Activated CD4-positive, alpha-beta T cell treated with anti-CD3 and anti-CD28 coated beads, Interleukin-2, Interleukin-4, amounts not matched to agents 100 ng/mL and 50 ng/mL, durations not matched to agents 16 hours and 8 hours (primary cell): ENCODE results near the gene PDZD4.

Experiments
- DNase-seq: peaks from one replicate; pipeline ENCODE4 v3.0.0-alpha.2; 2020; ENCODE audit warnings: low spot score

Gene PDZD4

GRCh38 chrX:153813161-153813560 lies 17.2 kb downstream of the PDZD4 start:
- DNase-seq: no peak

DNA sequence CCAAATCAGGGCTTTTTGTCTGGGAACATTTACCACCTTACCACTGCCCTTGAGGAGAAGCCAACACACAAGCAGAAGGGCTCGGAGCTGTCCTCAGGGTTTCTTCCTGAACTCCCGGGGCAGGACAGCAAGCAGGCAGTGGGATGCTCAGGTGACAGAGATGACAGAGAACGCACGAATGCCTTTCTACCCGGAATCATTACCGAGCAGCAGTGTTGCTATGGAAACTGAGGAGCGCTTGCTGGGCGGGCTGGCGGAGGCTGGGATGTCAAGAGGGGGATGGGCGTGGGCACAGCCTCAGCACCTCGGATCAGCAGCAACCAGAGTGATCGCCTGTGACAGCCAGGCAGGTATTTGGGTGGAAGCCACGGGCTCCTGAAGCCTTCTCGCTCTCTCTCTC lies 18.1 kb downstream of the PDZD4 start:
- no peak for DNase-seq

DNA sequence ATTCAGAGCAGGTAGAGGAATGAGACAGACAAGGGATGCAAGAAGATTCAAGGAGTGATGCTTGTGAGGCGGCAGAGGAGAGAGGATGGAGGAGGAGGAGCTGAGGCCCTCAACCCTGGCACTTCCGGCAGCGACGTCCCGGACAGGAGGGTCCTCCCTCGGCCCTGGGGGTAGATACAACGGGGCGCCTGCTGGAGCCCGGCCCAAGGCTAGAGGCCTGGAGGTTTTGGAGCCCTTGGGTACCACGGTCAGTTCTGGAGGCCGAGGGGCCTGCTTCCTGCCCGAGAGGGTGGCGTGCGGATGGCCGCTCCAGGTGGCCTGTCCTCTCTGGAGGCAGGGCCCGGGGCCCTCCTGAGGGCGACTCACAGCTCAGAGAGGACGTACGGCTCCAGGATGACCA lies 22.4 kb downstream of the PDZD4 start:
- no peak for DNase-seq

DNA sequence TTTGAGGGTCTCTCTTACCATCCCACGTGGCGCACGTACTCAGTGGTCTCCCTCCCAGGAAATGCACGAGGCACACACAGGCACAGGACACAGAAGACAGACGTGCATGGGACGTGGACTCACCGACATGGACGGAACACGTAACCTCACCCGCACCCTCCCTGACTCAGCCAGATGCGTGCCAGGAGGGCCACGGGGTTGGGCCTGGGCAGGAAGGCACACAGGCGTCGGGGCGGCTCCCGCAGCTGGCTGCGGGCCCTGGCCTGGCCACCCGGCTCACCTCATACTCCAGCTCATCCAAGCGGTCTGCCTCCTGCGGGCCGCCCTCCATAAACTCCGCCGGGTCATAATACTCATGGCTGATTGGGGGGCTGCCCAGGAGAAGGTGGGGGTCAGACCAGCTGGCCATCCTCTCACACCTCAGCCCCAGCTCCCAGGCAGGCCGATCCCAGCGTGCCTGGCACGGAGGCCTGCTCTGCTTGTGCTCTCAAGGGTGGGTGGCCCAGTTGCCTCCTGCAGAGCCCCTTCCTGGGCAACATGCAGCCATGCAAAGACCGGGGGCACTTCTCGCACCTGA lies 23.3 kb downstream of the PDZD4 start:
- no peak for DNase-seq

- DNase-seq: no peak
Observed at GRCh38 chrX:153805436-153805835, 24.9 kb downstream of the PDZD4 start.

- DNase-seq: no peak
Observed at GRCh38 chrX:153804621-153805020, 25.7 kb downstream of the PDZD4 start.

- no peak for DNase-seq
Observed at GRCh38 chrX:153804100-153804595, 26.2 kb downstream of the PDZD4 start.

- no peak for DNase-seq
Observed at GRCh38 chrX:153803211-153804099, 26.9 kb downstream of the PDZD4 start.

- DNase-seq: no peak
Observed at GRCh38 chrX:153802513-153803045, 27.8 kb downstream of the PDZD4 start.

DNA sequence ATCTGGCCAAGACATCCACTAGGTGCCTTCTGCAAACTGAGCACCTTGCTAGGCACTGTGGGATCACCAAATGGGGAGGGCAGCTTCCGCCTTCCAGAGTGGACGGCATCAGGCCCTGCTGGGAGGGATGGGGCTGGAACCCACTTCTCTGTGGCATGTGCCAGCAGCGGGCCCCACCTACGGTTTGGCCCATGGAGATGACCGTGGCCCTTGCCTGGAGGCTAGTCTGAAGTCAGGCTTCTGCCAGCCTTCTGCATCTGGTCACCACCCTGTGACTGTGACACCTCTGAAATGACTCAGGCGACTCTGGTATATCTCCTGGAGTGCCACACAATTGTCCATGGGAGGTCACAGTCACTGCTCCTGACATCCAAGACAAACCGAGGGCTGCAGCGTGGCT lies 28.7 kb downstream of the PDZD4 start:
- DNase-seq: no peak

DNA sequence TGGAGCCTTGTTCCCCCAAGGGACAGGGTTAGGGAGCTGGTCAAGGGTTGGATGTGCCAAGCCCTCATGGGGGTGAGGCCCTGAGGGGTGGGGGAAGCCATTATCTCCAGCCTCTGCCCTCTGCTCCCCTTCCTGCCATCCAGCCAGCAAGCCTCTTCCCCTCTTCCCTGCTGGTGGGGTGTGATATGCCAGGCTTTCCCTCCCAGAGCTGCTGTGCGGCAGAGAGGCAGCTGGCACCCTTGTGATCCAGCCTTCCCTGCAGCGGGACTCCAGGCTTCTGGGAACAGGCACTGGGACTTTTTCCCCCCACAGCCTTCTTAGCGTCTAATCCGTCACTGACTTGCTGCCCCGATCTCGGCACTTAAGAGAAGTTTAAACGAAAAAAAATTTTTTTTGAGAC lies 29.6 kb downstream of the PDZD4 start:
- DNase-seq: no peak

DNA sequence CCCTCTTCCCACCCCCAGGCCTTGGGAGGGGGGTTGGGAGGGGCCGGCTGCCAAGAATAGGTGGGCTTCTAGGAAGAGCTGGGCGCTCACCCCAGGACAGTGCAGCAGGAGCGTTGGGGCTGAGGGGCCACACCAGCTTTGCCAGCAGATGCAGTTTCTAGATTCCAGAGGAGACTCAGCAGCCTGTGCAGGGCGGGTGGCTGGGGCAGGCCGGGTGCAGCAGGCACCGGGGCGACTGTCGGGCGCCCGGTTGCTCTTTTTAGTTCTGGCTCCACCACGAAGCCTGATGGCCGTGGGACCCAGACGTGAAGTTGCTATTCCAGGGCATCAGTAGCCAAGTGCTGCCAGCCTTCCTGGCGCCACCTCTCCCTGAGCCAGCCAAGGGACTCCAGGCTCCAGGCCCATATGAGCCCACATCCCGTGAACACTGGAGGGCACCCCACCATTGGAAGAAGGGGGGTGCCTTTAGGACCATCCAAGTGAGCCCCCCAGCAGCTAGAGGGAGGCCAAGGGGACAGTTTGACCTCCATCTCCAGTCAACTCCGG lies 30.1 kb downstream of the PDZD4 start:
- DNase-seq: no peak

DNA sequence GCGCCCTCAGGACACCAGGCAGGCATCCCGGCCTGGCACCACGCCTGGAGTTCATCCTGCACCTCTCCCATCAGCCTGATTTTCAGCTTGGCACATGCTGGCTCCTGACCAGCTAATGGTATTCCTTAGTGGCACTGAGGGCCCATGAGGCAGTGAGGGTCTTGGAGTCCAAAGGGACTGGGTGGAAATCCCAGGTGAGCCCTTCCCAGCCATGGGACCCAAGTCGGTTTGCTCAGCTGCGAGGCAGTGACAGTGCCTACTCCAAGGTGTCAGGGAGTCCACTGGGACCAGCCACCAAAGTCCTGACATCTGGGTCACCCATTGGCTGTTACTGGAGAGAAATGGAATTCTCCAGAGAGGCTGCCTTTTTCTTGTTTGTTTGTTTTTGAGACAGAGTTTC lies 31.0 kb downstream of the PDZD4 start:
- no peak for DNase-seq

DNA sequence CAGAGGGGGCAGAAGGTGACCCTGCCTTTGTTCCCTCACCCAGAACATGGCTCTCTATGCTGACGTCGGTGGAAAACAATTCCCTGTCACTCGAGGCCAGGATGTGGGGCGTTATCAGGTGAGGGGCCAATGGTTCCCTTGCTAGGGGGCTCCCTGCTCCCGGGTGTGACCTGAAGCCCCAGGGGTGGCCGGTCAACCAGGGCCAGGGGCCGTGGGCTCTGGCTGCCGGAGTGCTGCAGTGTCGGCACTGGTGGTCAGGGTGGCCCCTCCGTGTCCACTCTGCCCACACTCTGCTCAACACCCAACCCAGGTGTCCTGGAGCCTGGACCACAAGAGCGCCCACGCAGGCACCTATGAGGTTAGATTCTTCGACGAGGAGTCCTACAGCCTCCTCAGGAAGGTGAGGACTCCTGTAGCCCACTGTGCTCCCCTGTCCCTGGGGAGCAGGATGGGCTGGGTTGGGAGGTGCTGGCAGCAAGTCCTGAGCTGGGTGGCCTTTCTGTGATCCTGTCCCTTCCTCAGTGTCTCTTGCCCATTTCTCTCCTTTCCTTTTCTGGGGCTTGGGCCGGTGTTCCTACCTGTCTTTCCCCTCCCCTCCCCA lies 32.8 kb downstream of the PDZD4 start:
- no peak for DNase-seq

GRCh38 chrX:153794897-153795816 lies 35.2 kb downstream of the PDZD4 start:
- DNase-seq: no peak

DNA sequence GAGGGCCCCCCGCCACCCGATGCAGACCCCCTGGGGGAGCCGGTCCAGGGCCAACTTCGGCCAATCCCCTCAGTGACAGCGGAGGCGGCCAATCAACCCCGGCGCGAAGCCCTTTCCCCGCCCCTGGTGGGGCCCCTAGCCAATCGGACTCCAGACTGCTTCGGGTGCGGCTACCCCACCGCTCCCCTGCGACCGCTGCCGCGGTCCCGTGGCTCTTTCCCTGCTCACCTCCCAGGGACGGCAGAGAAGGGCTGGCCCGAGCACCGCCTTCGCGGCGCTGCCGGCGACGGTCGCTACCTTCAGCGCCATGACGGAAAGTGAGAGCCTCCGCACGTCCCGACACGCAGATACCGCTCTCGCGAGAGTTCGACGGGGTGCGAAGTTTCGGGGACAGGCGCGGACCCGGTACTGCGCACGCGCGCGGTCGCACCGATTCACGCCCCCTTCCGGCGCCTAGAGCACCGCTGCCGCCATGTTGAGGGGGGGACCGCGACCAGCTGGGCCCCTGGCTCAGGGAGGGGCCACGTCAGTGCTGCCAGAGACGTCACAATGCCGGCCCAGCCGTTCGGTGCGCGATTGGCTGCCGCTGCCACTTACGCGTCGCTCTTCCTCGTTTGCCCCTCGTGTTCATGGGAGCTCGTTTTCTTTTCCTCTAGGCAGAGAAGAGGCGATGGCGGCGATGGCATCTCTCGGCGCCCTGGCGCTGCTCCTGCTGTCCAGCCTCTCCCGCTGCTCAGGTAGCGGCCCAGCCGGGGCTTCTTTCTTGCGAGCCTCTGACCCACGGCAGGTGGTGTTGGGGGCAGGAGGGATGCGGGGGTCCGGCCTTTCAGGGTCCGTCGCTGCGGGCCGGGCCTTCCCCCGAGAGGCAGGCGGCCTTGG lies 36.1 kb downstream of the PDZD4 start, which contains the start of the genes IDH3G and SSR4:
Gene IDH3G, minus strand, starts transcription at position 358 of the 879 bp plus-strand sequence. Its CDS starts 49 bp downstream, at position 309.
Gene SSR4, plus strand, starts transcription at position 651 of the 879 bp plus-strand sequence. Its CDS starts 20 bp downstream, at position 671.
- peak; percentile 93 for DNase-seq

DNA sequence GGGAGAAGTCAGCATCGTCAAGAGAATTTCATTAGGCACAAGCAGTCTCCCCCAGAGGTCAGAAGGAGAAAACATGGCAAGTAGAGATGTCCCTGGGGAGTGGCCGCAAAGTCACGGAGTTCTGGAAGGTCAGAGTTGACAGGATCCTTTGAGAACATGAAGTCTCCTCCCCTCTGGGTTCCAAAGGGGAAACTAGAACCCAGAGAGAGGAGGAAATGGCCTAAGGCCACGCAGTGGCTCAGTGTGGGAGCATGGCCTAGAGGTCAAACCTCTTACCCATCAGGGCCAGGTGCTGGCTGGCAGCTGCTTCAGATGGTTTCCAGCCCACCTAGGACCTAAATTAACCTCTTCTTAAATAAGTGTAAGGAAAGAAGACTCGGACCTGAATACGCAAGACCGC lies 37.1 kb downstream of the PDZD4 start:
- no peak for DNase-seq

DNA sequence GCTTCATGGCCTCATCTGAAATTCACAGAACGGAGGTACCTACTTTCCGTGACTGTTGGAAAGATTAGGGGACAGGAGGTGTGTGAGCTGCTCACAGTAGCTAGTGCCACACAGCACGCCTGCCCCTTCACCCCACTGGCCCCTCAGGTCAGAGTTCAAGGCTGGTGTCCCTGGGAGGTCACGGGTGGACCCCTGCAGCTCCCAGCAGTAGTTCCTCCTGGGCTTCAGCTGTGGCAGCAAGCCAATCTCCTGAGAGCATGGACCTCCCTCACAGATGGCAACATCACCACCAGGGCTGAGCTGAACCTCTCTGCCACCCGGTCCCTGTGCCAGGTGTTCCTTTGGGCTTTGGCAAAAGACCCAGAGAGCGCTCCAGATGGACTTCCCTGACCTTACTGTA lies 38.0 kb downstream of the PDZD4 start:
- DNase-seq: no peak

GRCh38 chrX:153791104-153791852 lies 39.1 kb downstream of the PDZD4 start:
- DNase-seq: no peak
